Suprapubic skin (tissue), 4 donors: ENCODE results near the gene ADAMTS12. TPM values are rescaled to one million over a fixed set of nuclear protein-coding genes. Genes with fewer than 3 reads are reported as not detected.

Experiments used
- DNase-seq, 2 donors: peaks; one replicate each; pipeline ENCODE4 v3.0.0-alpha.2; 2019; ENCODE audit warnings: low spot score in 2 of 2
- H3K27ac ChIP-seq: fragments of 200-600 bp; sonication (generic); one replicate; pipeline ENCODE4 v1.5.1; 2019
- H3K27me3 ChIP-seq: fragments of 200-600 bp; sonication (generic); one replicate; pipeline ENCODE4 v1.5.1; 2019
- H3K36me3 ChIP-seq: fragments of 200-600 bp; sonication (generic); one replicate; pipeline ENCODE4 v1.5.1; 2019
- H3K4me1 ChIP-seq: fragments of 200-600 bp; sonication (generic); one replicate; pipeline ENCODE4 v1.5.1; 2019
- H3K4me3 ChIP-seq: fragments of 200-600 bp; sonication (generic); one replicate; pipeline ENCODE4 v1.5.1; 2019; ENCODE audit warnings: mild to moderate bottlenecking
- H3K9me3 ChIP-seq: fragments of 200-600 bp; sonication (generic); one replicate; pipeline ENCODE4 v1.5.1; 2019
- CTCF ChIP-seq, 2 donors: fragments of 200-600 bp in 1 of 2; fragments of 450-650 bp in 1 of 2; sonication (generic) in 1 of 2; IDR thresholded peaks; one replicate each; pipeline ENCODE4 v1.5.1; 2016 to 2019; ENCODE audit warnings: antibody characterized with exemption in 2 of 2, mild to moderate bottlenecking in 1 of 2, moderate library complexity in 1 of 2
- EP300 ChIP-seq: sonication (generic); formaldehyde crosslinking; IDR thresholded peaks from one replicate; pipeline ENCODE4 v1.6.1; 2017; ENCODE audit warnings: antibody characterized with exemption
- POLR2A ChIP-seq, 2 donors: fragments of 450-650 bp; IDR thresholded peaks; one replicate each; pipeline ENCODE4 v1.6.1; 2017; ENCODE audit warnings: antibody characterized with exemption in 2 of 2, mild to moderate bottlenecking in 2 of 2, moderate library complexity in 2 of 2
- POLR2AphosphoS5 ChIP-seq, 3 donors: sonication (generic); formaldehyde crosslinking; IDR thresholded peaks; one replicate each; pipeline ENCODE4 v1.6.1; 2017; ENCODE audit warnings: antibody characterized with exemption in 3 of 3
- WGBS: methylation state at CpG from one replicate; pipeline ENCODE4 v1.1.5; 2018; 5-methylcytosine and 5-hydroxymethylcytosine counted together
- total RNA-seq, 4 donors: library from RNA; depleted of rRNA; stranded (reverse); fragments of >200 nt; gene quantifications; one replicate each; pipeline ENCODE4 v1.1.0, GENCODE V29; 2016

Gene ADAMTS12
- total RNA-seq, 4 donors from 2014 or later = 0.26 to 1.3 (median 0.57) TPM

DNA sequence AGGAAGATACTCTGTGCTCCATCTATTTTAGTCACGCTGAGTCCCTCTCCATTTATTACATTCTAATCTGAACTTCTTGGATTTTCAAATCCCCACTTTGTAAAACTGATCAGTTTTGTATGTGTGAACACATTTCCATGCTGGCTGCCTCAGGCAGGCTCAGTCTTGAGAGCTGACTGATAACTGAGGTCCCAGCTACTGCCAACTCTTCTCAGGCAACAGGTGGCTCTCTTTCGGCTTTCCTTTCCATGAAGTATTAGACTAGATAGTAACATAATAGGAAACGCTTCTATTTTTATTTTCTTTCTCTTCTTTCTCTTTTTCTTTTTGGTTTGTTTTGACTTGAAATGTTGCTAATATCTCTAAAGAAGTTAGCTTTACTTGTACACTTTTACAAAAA is 312.6 kb downstream of the ADAMTS12 start:
- WGBS = 68% methylated on average over 3 of the region's 3 CpGs
- no peak for TF ChIP-seq CTCF (IDR thresholded peaks at IDR 0.05)
- no peak for TF ChIP-seq POLR2AphosphoS5 (IDR thresholded peaks at IDR 0.05)
- TF ChIP-seq EP300 = no peak
- TF ChIP-seq POLR2A (IDR thresholded peaks at IDR 0.05) = no peak
- no peak overlapping the region for H3K27ac ChIP-seq
- H3K4me3 ChIP-seq = no peak overlapping the region
- no peaks in the 10 kb centered on the region for H3K27me3 ChIP-seq
- DNase-seq = no peak
- no peaks in the 10 kb centered on the region for H3K9me3 ChIP-seq
- no peaks in the 10 kb centered on the region for H3K4me1 ChIP-seq
- H3K36me3 ChIP-seq = no peaks in the 10 kb centered on the region

GRCh38 chr5:33576726-33577590 is 314.8 kb downstream of the ADAMTS12 start:
- H3K4me1 ChIP-seq = no peaks in the 10 kb centered on the region
- H3K4me3 ChIP-seq = no peak overlapping the region
- no peaks in the 10 kb centered on the region for H3K9me3 ChIP-seq
- no peaks in the 10 kb centered on the region for H3K27me3 ChIP-seq
- DNase-seq = no peak
- TF ChIP-seq EP300 (no peak), POLR2AphosphoS5 (IDR thresholded peaks at IDR 0.05) (no peak), CTCF (IDR thresholded peaks at IDR 0.05) (no peak), POLR2A (IDR thresholded peaks at IDR 0.05) (no peak)
- 93% methylated on average over 9 of the region's 10 CpGs for WGBS
- H3K27ac ChIP-seq = no peak overlapping the region
- H3K36me3 ChIP-seq = no peaks in the 10 kb centered on the region

- Histone ChIP-seq H3K9me3 (no peaks in the 10 kb centered on the region), H3K4me3 (no peak overlapping the region), H3K4me1 (no peaks in the 10 kb centered on the region), H3K27me3 (no peaks in the 10 kb centered on the region), H3K36me3 (no peaks in the 10 kb centered on the region), H3K27ac (no peak overlapping the region)
- 38% methylated on average over 2 of the region's 2 CpGs for WGBS
- DNase-seq = no peak
- TF ChIP-seq EP300 (no peak), POLR2AphosphoS5 (IDR thresholded peaks at IDR 0.05) (no peak), CTCF (IDR thresholded peaks at IDR 0.05) (no peak), POLR2A (IDR thresholded peaks at IDR 0.05) (no peak)
These were observed 326.5 kb downstream of the ADAMTS12 start for GRCh38 chr5:33565324-33565723.

DNA sequence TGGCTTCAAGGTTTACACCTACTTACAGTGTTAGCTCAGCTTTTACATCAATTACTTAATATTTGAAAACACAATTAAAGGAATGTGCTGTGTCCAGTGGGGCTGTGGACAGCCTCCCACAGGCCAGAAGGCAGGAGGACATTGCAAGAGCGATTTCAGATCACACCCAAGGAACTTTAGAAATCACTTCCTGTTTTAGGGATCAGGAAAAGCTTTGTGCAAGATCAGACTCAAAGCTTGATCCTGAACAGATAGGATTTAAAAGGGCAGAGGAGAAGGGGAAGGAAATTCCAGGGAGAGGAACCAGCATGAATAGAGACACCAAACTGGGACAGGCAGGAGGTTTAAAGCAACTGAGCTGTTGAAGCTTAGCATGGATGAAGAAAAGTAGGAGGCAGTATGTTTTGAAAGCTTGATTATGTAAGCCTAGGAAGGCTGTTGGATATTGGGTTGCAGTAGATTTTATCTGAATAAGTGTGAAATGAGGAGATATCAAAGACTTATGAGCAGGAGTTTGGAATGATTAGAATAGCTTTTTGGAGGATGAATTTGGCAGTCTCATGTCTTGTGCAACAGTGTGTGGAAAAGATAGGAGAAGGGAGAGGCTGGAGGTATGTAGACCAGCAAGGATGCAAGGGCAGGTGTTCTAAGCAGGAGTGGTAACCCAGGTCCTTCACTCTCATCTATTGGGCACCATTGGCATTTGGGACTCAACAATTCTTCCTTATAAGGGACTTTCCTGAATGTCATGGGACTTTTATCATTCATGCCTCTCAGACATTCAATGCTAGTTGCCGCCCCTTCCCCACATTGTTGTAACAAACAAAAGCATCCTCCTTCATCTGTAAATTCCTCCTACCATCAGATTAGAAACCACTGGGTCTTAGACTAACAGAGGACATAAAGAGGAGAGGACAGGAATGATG is 327.5 kb downstream of the ADAMTS12 start:
- Histone ChIP-seq H3K4me3 (no peak overlapping the region), H3K9me3 (no peaks in the 10 kb centered on the region), H3K27ac (no peak overlapping the region), H3K36me3 (no peaks in the 10 kb centered on the region), H3K4me1 (no peaks in the 10 kb centered on the region), H3K27me3 (no peaks in the 10 kb centered on the region)
- no peak for TF ChIP-seq EP300
- no peak for TF ChIP-seq CTCF (IDR thresholded peaks at IDR 0.05)
- no peak for TF ChIP-seq POLR2AphosphoS5 (IDR thresholded peaks at IDR 0.05)
- TF ChIP-seq POLR2A (IDR thresholded peaks at IDR 0.05) = no peak
- no peak for DNase-seq
- 74% methylated on average over 2 of the region's 2 CpGs for WGBS

- no peak for TF ChIP-seq CTCF (IDR thresholded peaks at IDR 0.05)
- no peak for TF ChIP-seq EP300
- no peaks in the 10 kb centered on the region for H3K36me3 ChIP-seq
- no peaks in the 10 kb centered on the region for H3K27me3 ChIP-seq
- H3K27ac ChIP-seq = no peak overlapping the region
- WGBS = 72% methylated on average over 2 of the region's 2 CpGs
- no peak for DNase-seq
- H3K4me1 ChIP-seq = no peaks in the 10 kb centered on the region
- H3K4me3 ChIP-seq = no peak overlapping the region
- H3K9me3 ChIP-seq = no peaks in the 10 kb centered on the region
These were observed 328.3 kb downstream of the ADAMTS12 start for GRCh38 chr5:33563530-33563929.
